ENCODE results near the gene RAPGEF4. TPM values are rescaled to one million over a fixed set of nuclear protein-coding genes. Genes with fewer than 3 reads are reported as not detected.
"Not testable (repeated sequence)": the region's sequence is repeated elsewhere in the genome, so short reads cannot be mapped to it uniquely, and the experiment has no call there.

The RAPGEF4 gene
- total and polyA plus RNA-seq, 2 of the 13 experiments (the other 11 are each of a cell fraction or from before 2014, with no cell fraction given) = 0.78 to 0.91 TPM

DNA sequence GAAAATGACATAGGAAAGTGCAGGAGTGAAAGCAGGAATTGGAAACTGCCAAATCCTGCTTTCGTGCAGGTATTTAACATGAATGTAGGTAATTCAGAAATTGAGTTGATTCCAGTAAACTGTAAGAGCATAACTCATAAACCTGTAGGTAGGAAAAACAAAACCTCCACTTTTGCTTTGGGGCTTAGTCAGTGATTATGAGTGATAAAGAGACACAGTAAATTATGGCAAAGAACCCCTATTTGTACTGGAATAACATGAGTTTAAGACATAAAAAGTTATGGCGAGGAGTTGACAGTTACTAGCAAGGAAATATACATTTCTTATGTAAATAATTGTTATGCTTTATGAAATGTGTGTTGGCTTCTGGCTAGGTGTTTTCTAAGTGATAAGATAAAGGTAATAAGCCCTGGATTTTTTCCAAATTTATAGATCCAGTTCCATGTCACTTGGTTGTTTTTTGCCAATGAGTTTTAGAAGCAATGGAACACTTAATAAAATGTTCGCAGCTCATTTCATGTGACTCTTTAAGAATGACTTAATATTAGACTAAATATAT lies 357.3 kb downstream of the RAPGEF4 start (continued):
- TF ChIP-seq, protein P1, sequence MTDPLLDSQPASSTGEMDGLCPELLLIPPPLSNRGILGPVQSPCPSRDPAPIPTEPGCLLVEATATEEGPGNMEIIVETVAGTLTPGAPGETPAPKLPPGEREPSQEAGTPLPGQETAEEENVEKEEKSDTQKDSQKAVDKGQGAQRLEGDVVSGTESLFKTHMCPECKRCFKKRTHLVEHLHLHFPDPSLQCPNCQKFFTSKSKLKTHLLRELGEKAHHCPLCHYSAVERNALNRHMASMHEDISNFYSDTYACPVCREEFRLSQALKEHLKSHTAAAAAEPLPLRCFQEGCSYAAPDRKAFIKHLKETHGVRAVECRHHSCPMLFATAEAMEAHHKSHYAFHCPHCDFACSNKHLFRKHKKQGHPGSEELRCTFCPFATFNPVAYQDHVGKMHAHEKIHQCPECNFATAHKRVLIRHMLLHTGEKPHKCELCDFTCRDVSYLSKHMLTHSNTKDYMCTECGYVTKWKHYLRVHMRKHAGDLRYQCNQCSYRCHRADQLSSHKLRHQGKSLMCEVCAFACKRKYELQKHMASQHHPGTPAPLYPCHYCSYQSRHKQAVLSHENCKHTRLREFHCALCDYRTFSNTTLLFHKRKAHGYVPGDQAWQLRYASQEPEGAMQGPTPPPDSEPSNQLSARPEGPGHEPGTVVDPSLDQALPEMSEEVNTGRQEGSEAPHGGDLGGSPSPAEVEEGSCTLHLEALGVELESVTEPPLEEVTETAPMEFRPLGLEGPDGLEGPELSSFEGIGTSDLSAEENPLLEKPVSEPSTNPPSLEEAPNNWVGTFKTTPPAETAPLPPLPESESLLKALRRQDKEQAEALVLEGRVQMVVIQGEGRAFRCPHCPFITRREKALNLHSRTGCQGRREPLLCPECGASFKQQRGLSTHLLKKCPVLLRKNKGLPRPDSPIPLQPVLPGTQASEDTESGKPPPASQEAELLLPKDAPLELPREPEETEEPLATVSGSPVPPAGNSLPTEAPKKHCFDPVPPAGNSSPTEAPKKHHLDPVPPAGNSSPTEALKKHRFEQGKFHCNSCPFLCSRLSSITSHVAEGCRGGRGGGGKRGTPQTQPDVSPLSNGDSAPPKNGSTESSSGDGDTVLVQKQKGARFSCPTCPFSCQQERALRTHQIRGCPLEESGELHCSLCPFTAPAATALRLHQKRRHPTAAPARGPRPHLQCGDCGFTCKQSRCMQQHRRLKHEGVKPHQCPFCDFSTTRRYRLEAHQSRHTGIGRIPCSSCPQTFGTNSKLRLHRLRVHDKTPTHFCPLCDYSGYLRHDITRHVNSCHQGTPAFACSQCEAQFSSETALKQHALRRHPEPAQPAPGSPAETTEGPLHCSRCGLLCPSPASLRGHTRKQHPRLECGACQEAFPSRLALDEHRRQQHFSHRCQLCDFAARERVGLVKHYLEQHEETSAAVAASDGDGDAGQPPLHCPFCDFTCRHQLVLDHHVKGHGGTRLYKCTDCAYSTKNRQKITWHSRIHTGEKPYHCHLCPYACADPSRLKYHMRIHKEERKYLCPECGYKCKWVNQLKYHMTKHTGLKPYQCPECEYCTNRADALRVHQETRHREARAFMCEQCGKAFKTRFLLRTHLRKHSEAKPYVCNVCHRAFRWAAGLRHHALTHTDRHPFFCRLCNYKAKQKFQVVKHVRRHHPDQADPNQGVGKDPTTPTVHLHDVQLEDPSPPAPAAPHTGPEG (CRISPR knock-in tag; IDR thresholded peaks at IDR 0.05) = no peak
- no peak for TF ChIP-seq THAP11 (CRISPR knock-in tag; IDR thresholded peaks at IDR 0.05)
- TF ChIP-seq KDM1A (CRISPR knock-in tag; IDR thresholded peaks at IDR 0.05) = no peak
- TF ChIP-seq, protein P2, sequence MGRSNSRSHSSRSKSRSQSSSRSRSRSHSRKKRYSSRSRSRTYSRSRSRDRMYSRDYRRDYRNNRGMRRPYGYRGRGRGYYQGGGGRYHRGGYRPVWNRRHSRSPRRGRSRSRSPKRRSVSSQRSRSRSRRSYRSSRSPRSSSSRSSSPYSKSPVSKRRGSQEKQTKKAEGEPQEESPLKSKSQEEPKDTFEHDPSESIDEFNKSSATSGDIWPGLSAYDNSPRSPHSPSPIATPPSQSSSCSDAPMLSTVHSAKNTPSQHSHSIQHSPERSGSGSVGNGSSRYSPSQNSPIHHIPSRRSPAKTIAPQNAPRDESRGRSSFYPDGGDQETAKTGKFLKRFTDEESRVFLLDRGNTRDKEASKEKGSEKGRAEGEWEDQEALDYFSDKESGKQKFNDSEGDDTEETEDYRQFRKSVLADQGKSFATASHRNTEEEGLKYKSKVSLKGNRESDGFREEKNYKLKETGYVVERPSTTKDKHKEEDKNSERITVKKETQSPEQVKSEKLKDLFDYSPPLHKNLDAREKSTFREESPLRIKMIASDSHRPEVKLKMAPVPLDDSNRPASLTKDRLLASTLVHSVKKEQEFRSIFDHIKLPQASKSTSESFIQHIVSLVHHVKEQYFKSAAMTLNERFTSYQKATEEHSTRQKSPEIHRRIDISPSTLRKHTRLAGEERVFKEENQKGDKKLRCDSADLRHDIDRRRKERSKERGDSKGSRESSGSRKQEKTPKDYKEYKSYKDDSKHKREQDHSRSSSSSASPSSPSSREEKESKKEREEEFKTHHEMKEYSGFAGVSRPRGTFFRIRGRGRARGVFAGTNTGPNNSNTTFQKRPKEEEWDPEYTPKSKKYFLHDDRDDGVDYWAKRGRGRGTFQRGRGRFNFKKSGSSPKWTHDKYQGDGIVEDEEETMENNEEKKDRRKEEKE (IDR thresholded peaks at IDR 0.05) = no peak
- TF ChIP-seq ZNF781 (CRISPR knock-in tag; IDR thresholded peaks at IDR 0.05; ENCODE audit: borderline replicate concordance, not compliant biosample characterization) = no peak
- TF ChIP-seq, protein P3, sequence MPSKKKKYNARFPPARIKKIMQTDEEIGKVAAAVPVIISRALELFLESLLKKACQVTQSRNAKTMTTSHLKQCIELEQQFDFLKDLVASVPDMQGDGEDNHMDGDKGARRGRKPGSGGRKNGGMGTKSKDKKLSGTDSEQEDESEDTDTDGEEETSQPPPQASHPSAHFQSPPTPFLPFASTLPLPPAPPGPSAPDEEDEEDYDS (CRISPR knock-in tag; IDR thresholded peaks at IDR 0.05) = no peak
- TF ChIP-seq PRPF4 (IDR thresholded peaks at IDR 0.05; ENCODE audit: low read depth, low read length, poor library complexity, severe bottlenecking) = no peak

DNA sequence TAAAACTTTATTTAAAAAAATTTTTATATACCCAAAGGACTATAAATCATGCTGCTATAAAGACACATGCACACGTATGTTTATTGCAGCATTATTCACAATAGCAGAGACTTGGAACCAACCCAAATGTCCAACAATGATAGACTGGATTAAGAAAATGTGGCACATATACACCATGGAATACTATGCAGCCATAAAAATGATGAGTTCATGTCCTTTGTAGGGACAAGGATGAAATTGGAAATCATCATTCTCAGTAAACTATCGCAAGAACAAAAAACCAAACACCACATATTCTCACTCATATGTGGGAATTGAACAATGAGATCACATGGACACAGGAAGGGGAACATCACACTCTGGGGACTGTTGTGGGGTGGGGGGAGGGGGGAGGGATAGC lies 358.0 kb downstream of the RAPGEF4 start:
- in situ Hi-C loops (cut with HindIII; ENCODE audit: extremely low pct_ligation_motif_present, low pct_unique_long_range_greater_than_20kb); H2AFZ ChIP-seq (ENCODE audit: low read length); ATAC-seq; POLR2A ChIA-PET; DNase-seq (ENCODE audit: low spot score); H3K4me3 ChIP-seq (replicated peaks in 1 of 3; ENCODE audit: insufficient read depth in 1 of 3, low read depth in 2 of 3, low read length in 3 of 3); H3K9ac ChIP-seq (ENCODE audit: insufficient read depth, low read depth, low read length); H3K4me2 ChIP-seq (ENCODE audit: low read depth, low read length); H4K20me1 ChIP-seq (ENCODE audit: insufficient read depth, low read length); CTCF ChIA-PET (ENCODE audit: low intra/inter-chr PET ratio, low total read pairs); H3K27ac ChIP-seq (ENCODE audit: extremely low read length, insufficient read depth, low read length); H3K27me3 ChIP-seq (ENCODE audit: control insufficient read depth in 1 of 2, insufficient read depth in 2 of 2, low read length in 2 of 2); H3K79me2 ChIP-seq (ENCODE audit: insufficient read depth, low read length); BruUV-seq (replicated peaks); H3K9me3 ChIP-seq (ENCODE audit: low read length); FAIRE-seq; intact Hi-C loops (cut with micrococcal nuclease; ENCODE audit: unreplicated experiment): not testable (repeated sequence)
- Histone ChIP-seq H3K36me3 (replicated peaks in 1 of 2; ENCODE audit: control insufficient read depth in 1 of 2, insufficient read depth in 2 of 2, low read length in 2 of 2) (peaks cover 0 to 19% of the 10 kb centered on the region in 2 experiments; a peak in 4 of 5 replicates), H3K4me1 (ENCODE audit: insufficient read depth, low read length) (peaks cover 12% of the 10 kb centered on the region)
- 94% methylated on average over 2 of the region's 2 CpGs for WGBS (ENCODE audit: low lambda C conversion rate)

Measured in HepG2 (cell line).